HUDEP-2 (cell line): ENCODE data around the gene ZKSCAN4.

Experiments
- DNase-seq, 76 experiments: peaks; one replicate each; lab custom pipeline; 2025; ENCODE audit not compliant: unreplicated experiment in 76 of 76; lab: John Stamatoyannopoulos, UW

The ZKSCAN4 gene

GRCh38 chr6:28211840-28212509 lies 40.1 kb downstream of the ZKSCAN4 start:
- peak in 11 of 76 experiments; percentile 17 to 84 (median 53) for DNase-seq

- DNase-seq, result no peak
Observed at GRCh38 chr6:28209753-28210535, 42.1 kb downstream of the ZKSCAN4 start.

GRCh38 chr6:28208111-28208659 lies 43.9 kb downstream of the ZKSCAN4 start:
- DNase-seq, result peak in 22 of 76 experiments; percentile 11 to 62 (median 26)

GRCh38 chr6:28207510-28208110 lies 44.5 kb downstream of the ZKSCAN4 start:
- peak in 47 of 76 experiments; percentile 11 to 62 (median 36) for DNase-seq

- no peak for DNase-seq
Observed at GRCh38 chr6:28206928-28207509, 45.0 kb downstream of the ZKSCAN4 start.

- no peak for DNase-seq
Observed at GRCh38 chr6:28206527-28206926, 45.5 kb downstream of the ZKSCAN4 start.

- DNase-seq, result no peak
Observed at GRCh38 chr6:28205879-28206278, 46.2 kb downstream of the ZKSCAN4 start.

- no peak for DNase-seq
Observed at GRCh38 chr6:28203201-28203600, 48.9 kb downstream of the ZKSCAN4 start.

GRCh38 chr6:28200020-28200419 lies 52.0 kb downstream of the ZKSCAN4 start:
- no peak for DNase-seq
